Endothelial cell (in vitro differentiated cells): ENCODE measurements around the gene SHROOM3. TPM values are rescaled to one million over a fixed set of nuclear protein-coding genes. Genes with fewer than 3 reads are reported as not detected.

Source experiments
- DNase-seq: peaks from one replicate; pipeline ENCODE4 v3.0.0; 2021; ENCODE audit warnings: low spot score
- H3K27ac Mint-ChIP-seq: one replicate; pipeline ENCODE4 v1.8.0; 2021; ENCODE audit warnings: mixed read lengths, inconsistent platforms; ENCODE audit not compliant: unreplicated experiment
- H3K27me3 Mint-ChIP-seq: one replicate; pipeline ENCODE4 v1.8.0; 2021; ENCODE audit warnings: mild to moderate bottlenecking, moderate library complexity, mixed read lengths, inconsistent platforms; ENCODE audit not compliant: unreplicated experiment
- H3K36me3 Mint-ChIP-seq: one replicate; pipeline ENCODE4 v1.8.0; 2021; ENCODE audit warnings: mild to moderate bottlenecking, low read depth, mixed read lengths, inconsistent platforms; ENCODE audit not compliant: unreplicated experiment
- H3K4me1 Mint-ChIP-seq: one replicate; pipeline ENCODE4 v1.8.0; 2021; ENCODE audit warnings: mild to moderate bottlenecking, mixed read lengths, inconsistent platforms; ENCODE audit not compliant: unreplicated experiment
- H3K4me3 Mint-ChIP-seq: one replicate; pipeline ENCODE4 v1.8.0; 2021; ENCODE audit warnings: mild to moderate bottlenecking, mixed read lengths, inconsistent platforms; ENCODE audit not compliant: unreplicated experiment
- H3K9me3 Mint-ChIP-seq: one replicate; pipeline ENCODE4 v1.8.0; 2021; ENCODE audit warnings: mixed read lengths, inconsistent platforms; ENCODE audit not compliant: unreplicated experiment
- CTCF ChIP-seq: fragments of 200-600 bp; sonication (generic); IDR thresholded peaks from one replicate; pipeline ENCODE4 v1.5.0; 2021; ENCODE audit warnings: antibody characterized with exemption; ENCODE audit not compliant: unreplicated experiment
- total RNA-seq: library from RNA; stranded (reverse); fragmentation: NEBNext Ultra II Directional; extraction: Animal tissue kit (Norgen Biotek cat#: 25700); gene quantifications from one replicate; pipeline ENCODE4 v1.2.1, GENCODE V29; 2021; ENCODE audit not compliant: unreplicated experiment

The SHROOM3 gene
- total RNA-seq, 1 donor from 2014 or later: 7.9 TPM

GRCh38 chr4:76590798-76591281 is 155.8 kb downstream of the SHROOM3 start:
- H3K9me3 Mint-ChIP-seq: no peaks in the 10 kb centered on the region
- DNase-seq: no peak
- peaks cover 19% of the 10 kb centered on the region for H3K4me1 Mint-ChIP-seq
- H3K36me3 Mint-ChIP-seq: no peaks in the 10 kb centered on the region
- peaks cover 2% of the 10 kb centered on the region for H3K27me3 Mint-ChIP-seq
- TF ChIP-seq CTCF: no peak
- peak overlapping the region; percentile 2 for H3K4me3 Mint-ChIP-seq
- peak overlapping the region; percentile 87 for H3K27ac Mint-ChIP-seq

GRCh38 chr4:76591992-76592391 is 157.0 kb downstream of the SHROOM3 start:
- Mint-ChIP-seq H3K4me1 (peaks cover 14% of the 10 kb centered on the region), H3K36me3 (no peaks in the 10 kb centered on the region), H3K27ac (no peak overlapping the region), H3K4me3 (no peak overlapping the region), H3K9me3 (no peaks in the 10 kb centered on the region), H3K27me3 (peaks cover 2% of the 10 kb centered on the region)
- DNase-seq: no peak
- TF ChIP-seq CTCF: no peak

GRCh38 chr4:76592460-76592859 is 157.4 kb downstream of the SHROOM3 start:
- H3K4me1 Mint-ChIP-seq: peaks cover 14% of the 10 kb centered on the region
- no peak overlapping the region for H3K27ac Mint-ChIP-seq
- TF ChIP-seq CTCF: no peak
- no peaks in the 10 kb centered on the region for H3K36me3 Mint-ChIP-seq
- no peaks in the 10 kb centered on the region for H3K9me3 Mint-ChIP-seq
- no peak overlapping the region for H3K4me3 Mint-ChIP-seq
- peaks cover 2% of the 10 kb centered on the region for H3K27me3 Mint-ChIP-seq
- DNase-seq: no peak

- Mint-ChIP-seq H3K27ac (no peak overlapping the region), H3K36me3 (no peaks in the 10 kb centered on the region), H3K9me3 (no peaks in the 10 kb centered on the region), H3K4me1 (peaks cover 14% of the 10 kb centered on the region), H3K4me3 (no peak overlapping the region), H3K27me3 (peaks cover 4% of the 10 kb centered on the region)
- TF ChIP-seq CTCF: no peak
- no peak for DNase-seq
These were observed 159.1 kb downstream of the SHROOM3 start for GRCh38 chr4:76594173-76594572.

GRCh38 chr4:76595435-76595834 is 160.4 kb downstream of the SHROOM3 start:
- H3K4me1 Mint-ChIP-seq: peaks cover 5% of the 10 kb centered on the region
- H3K9me3 Mint-ChIP-seq: no peaks in the 10 kb centered on the region
- DNase-seq: no peak
- no peak for TF ChIP-seq CTCF
- no peak overlapping the region for H3K27ac Mint-ChIP-seq
- H3K27me3 Mint-ChIP-seq: peaks cover 4% of the 10 kb centered on the region
- H3K4me3 Mint-ChIP-seq: no peak overlapping the region
- H3K36me3 Mint-ChIP-seq: no peaks in the 10 kb centered on the region
